ENCODE measurements around the gene UFM1.
"Not testable (repeated sequence)": the region's sequence is repeated elsewhere in the genome, so short reads cannot be mapped to it uniquely, and the experiment has no call there.

DNA sequence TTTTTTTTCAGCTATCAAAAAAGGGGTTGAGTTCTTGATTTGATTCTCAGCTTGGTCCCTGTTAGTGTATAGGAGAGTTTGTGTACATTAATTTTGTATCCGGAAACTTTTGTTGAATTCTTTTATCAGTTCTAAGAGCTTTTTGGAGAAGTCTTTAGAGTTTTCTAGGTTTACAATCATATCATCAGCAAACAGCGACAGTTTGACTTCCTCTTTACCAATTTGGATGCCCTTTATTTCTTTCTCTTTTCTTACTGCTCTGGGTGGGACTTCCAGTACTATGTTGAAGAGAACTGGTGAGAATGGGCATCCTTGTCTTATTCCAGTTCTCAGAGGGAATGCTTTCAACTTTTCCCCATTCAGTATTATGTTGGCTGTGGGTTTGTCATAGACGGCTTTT, 20.4 kb downstream of the UFM1 start:
- TF ChIP-seq, protein P1, sequence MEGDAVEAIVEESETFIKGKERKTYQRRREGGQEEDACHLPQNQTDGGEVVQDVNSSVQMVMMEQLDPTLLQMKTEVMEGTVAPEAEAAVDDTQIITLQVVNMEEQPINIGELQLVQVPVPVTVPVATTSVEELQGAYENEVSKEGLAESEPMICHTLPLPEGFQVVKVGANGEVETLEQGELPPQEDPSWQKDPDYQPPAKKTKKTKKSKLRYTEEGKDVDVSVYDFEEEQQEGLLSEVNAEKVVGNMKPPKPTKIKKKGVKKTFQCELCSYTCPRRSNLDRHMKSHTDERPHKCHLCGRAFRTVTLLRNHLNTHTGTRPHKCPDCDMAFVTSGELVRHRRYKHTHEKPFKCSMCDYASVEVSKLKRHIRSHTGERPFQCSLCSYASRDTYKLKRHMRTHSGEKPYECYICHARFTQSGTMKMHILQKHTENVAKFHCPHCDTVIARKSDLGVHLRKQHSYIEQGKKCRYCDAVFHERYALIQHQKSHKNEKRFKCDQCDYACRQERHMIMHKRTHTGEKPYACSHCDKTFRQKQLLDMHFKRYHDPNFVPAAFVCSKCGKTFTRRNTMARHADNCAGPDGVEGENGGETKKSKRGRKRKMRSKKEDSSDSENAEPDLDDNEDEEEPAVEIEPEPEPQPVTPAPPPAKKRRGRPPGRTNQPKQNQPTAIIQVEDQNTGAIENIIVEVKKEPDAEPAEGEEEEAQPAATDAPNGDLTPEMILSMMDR (IDR thresholded peaks at IDR 0.05), result not testable (repeated sequence)
- not testable (repeated sequence) for TF ChIP-seq EP300 (IDR thresholded peaks at IDR 0.05)
